D721Med (cell line): ENCODE data around the gene ALS2.

Experiments
- DNase-seq: peaks from one replicate; pipeline ENCODE4 v3.0.0; 2011; ENCODE audit warnings: low spot score; ENCODE audit not compliant: insufficient read length
- FAIRE-seq: peaks from 2 replicates; lab custom pipeline; 2011; peaks lifted over from hg19 to GRCh38; lab: Jason Lieb, UNC
- CTCF ChIP-seq: IDR thresholded peaks from 2 replicates; pipeline ENCODE4 v1.5.1; 2012; ENCODE audit warnings: mild to moderate bottlenecking, control low read depth; ENCODE audit not compliant: insufficient read depth; ENCODE audit errors: missing control alignments

Gene ALS2

GRCh38 chr2:201793631-201794030 lies 12.9 kb upstream of the ALS2 start:
- TF ChIP-seq CTCF, result no peak
- FAIRE-seq (no peak), DNase-seq (no peak)

- TF ChIP-seq CTCF, result no peak
- no peak for FAIRE-seq
- DNase-seq, result no peak
Measured at GRCh38 chr2:201790989-201791388, 10.3 kb upstream of the ALS2 start.

DNA sequence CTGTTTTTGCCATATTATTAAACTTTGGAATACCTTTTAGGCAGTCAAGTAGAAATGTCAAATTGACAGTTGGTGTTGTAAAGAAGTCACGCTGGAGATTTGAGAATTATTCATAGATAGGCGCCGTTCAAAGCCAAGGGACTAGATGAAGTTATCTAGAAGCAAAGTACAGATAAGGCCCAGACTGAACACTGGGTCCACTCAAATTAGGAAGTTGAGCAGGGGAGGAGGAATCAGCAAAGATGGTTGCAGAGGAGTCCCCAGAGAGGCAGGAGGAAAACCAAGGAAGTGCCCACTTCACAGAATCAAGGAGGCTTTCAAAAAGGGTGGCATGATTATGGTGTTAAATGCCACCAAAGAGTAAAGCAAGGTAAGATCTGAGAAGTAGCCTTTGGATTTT lies 9.6 kb upstream of the ALS2 start:
- FAIRE-seq (no peak), DNase-seq (no peak)
- no peak for TF ChIP-seq CTCF

GRCh38 chr2:201789395-201789794 lies 8.7 kb upstream of the ALS2 start:
- DNase-seq (no peak), FAIRE-seq (no peak)
- no peak for TF ChIP-seq CTCF

DNA sequence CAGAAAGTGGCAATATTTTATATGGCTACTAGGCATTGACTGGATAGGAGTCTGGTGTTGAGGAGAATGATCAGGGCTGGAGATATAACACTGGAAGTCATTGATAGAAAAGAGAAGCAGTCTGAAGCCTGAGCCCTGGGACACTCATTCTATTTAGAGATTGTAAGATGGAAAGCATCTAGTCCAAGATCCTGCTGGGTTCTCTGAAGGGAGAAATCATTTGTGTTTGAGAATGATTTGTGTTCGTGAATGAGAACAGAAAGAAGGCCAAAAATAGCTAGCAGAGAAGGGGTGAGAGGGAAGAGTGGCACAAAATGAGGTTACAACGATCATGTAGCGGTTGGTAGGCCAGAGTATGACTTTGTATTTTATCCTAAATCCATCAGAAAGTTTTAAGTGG lies 7.6 kb upstream of the ALS2 start:
- DNase-seq (no peak), FAIRE-seq (no peak)
- no peak for TF ChIP-seq CTCF

- no peak for TF ChIP-seq CTCF
- DNase-seq, result no peak
- no peak for FAIRE-seq
Measured at GRCh38 chr2:201786471-201786870, 5.7 kb upstream of the ALS2 start.

- no peak for FAIRE-seq
- no peak for TF ChIP-seq CTCF
- DNase-seq, result no peak
Measured at GRCh38 chr2:201785135-201785534, 4.4 kb upstream of the ALS2 start.
